SK-N-SH treated with all-trans-retinoic acid at 6 μM for 48 hours (cell line): ENCODE data around the gene CLMN.

Experiments
- ATAC-seq: fragments of 200-7000 bp; cut with Tn5 transposase; 3 replicates; pipeline ENCODE4 v1.9.1; 2020; ENCODE audit warnings: mild to moderate bottlenecking, moderate library complexity
- BACH2 ChIP-seq: fragments of 250-450 bp; sonication (Bioruptor Pico); IDR thresholded peaks from 2 replicates; pipeline ENCODE4 v1.9.0; 2021; ENCODE audit warnings: mild to moderate bottlenecking, borderline replicate concordance
- CREB5 ChIP-seq: fragments of 250-450 bp; sonication (Bioruptor Pico); IDR thresholded peaks from 2 replicates; pipeline ENCODE4 v1.5.1; 2020; ENCODE audit warnings: low read depth, mild to moderate bottlenecking, moderate library complexity
- CSDC2 ChIP-seq: fragments of 250-450 bp; sonication (Bioruptor Pico); IDR thresholded peaks from 2 replicates; pipeline ENCODE4 v1.5.0; 2020; ENCODE audit warnings: mild to moderate bottlenecking, moderate library complexity
- CSRNP3 ChIP-seq: fragments of 250-450 bp; sonication (Bioruptor Pico); IDR thresholded peaks from 2 replicates; pipeline ENCODE4 v1.5.1; 2021; ENCODE audit warnings: mild to moderate bottlenecking, moderate library complexity
- ESRRG ChIP-seq: fragments of 250-450 bp; sonication (Bioruptor Pico); IDR thresholded peaks from 2 replicates; pipeline ENCODE4 v1.6.1; 2021; ENCODE audit warnings: mild to moderate bottlenecking
- ISL1 ChIP-seq: fragments of 250-450 bp; sonication (Bioruptor Pico); IDR thresholded peaks from 2 replicates; pipeline ENCODE4 v2.1.2; 2022; ENCODE audit warnings: mild to moderate bottlenecking, moderate library complexity
- OSR1 ChIP-seq: fragments of 250-450 bp; sonication (Bioruptor Pico); IDR thresholded peaks from 2 replicates; pipeline ENCODE4 v1.8.0; 2022; ENCODE audit warnings: moderate library complexity, mild to moderate bottlenecking, inconsistent platforms
- PATZ1 ChIP-seq: fragments of 250-450 bp; sonication (Bioruptor Pico); IDR thresholded peaks from 2 replicates; pipeline ENCODE4 v1.8.0; 2020; ENCODE audit warnings: mild to moderate bottlenecking, moderate library complexity, borderline replicate concordance
- POU6F1 ChIP-seq: fragments of 250-450 bp; sonication (Bioruptor Pico); IDR thresholded peaks from 2 replicates; pipeline ENCODE4 v1.8.0; 2021; ENCODE audit warnings: low read depth, mild to moderate bottlenecking, moderate library complexity, borderline replicate concordance
- PPARA ChIP-seq: fragments of 250-450 bp; sonication (Bioruptor Pico); IDR thresholded peaks from 2 replicates; pipeline ENCODE4 v1.5.0; 2020; ENCODE audit warnings: mild to moderate bottlenecking, borderline replicate concordance
- RARB ChIP-seq: fragments of 250-450 bp; sonication (Bioruptor Pico); IDR thresholded peaks from 2 replicates; pipeline ENCODE4 v1.8.0; 2021; ENCODE audit warnings: mild to moderate bottlenecking, moderate library complexity
- SNAI2 ChIP-seq: fragments of 250-450 bp; sonication (Bioruptor Pico); IDR thresholded peaks from 2 replicates; pipeline ENCODE4 v1.5.0; 2020; ENCODE audit warnings: mild to moderate bottlenecking, moderate library complexity
- TCF4 ChIP-seq: fragments of 250-450 bp; sonication (Bioruptor Pico); IDR thresholded peaks from 2 replicates; pipeline ENCODE4 v1.8.0; 2021; ENCODE audit warnings: mild to moderate bottlenecking, moderate library complexity, borderline replicate concordance
- TSHZ2 ChIP-seq: fragments of 250-450 bp; sonication (Bioruptor Pico); IDR thresholded peaks from 2 replicates; pipeline ENCODE4 v1.5.0; 2020; ENCODE audit warnings: mild to moderate bottlenecking, moderate library complexity
- ZC3H10 ChIP-seq: fragments of 250-450 bp; sonication (Bioruptor Pico); IDR thresholded peaks from 2 replicates; pipeline ENCODE4 v1.5.1; 2021; ENCODE audit warnings: mild to moderate bottlenecking, moderate library complexity
- ZFP3 ChIP-seq: fragments of 250-450 bp; sonication (Bioruptor Pico); IDR thresholded peaks from 2 replicates; pipeline ENCODE4 v1.5.0; 2020; ENCODE audit warnings: mild to moderate bottlenecking, moderate library complexity
- ZFP30 ChIP-seq: fragments of 450-650 bp; formaldehyde crosslinking; IDR thresholded peaks from 2 replicates; pipeline ENCODE4 v1.5.0; 2022; ENCODE audit warnings: mild to moderate bottlenecking, moderate library complexity
- ZNF565 ChIP-seq: fragments of 450-650 bp; formaldehyde crosslinking; conservative IDR thresholded peaks from 2 replicates; pipeline ENCODE4 v1.5.0; 2020; ENCODE audit warnings: low read depth, mild to moderate bottlenecking, moderate library complexity

The CLMN gene

GRCh38 chr14:95318399-95319311 is 1.1 kb downstream of the CLMN start:
- TF ChIP-seq CSDC2 (CRISPR knock-in tag) (no peak), TSHZ2 (no peak), ZFP30 (CRISPR knock-in tag) (no peak), ESRRG (no peak), OSR1 (CRISPR knock-in tag) (no peak), PATZ1 (CRISPR knock-in tag) (no peak), POU6F1 (CRISPR knock-in tag) (no peak), PPARA (CRISPR knock-in tag) (no peak), TCF4 (CRISPR knock-in tag) (no peak), ISL1 (no peak)
- TF ChIP-seq, all 23 proteins: peak for 0
- ATAC-seq: no peak

- TF ChIP-seq ZFP3 (peak; percentile 98), SNAI2 (CRISPR knock-in tag) (no peak)
- ATAC-seq: no peak
Measured at GRCh38 chr14:95317817-95318343, 1.8 kb downstream of the CLMN start.

- TF ChIP-seq ZFP3 (no peak), BACH2 (no peak), TCF4 (CRISPR knock-in tag) (no peak), CSDC2 (CRISPR knock-in tag) (no peak), RARB (CRISPR knock-in tag) (no peak), ISL1 (no peak), SNAI2 (CRISPR knock-in tag) (no peak), ZNF565 (CRISPR knock-in tag) (no peak), CSRNP3 (CRISPR knock-in tag) (no peak), CREB5 (CRISPR knock-in tag) (no peak)
- TF ChIP-seq, all 23 proteins: peak for 0
- no peak for ATAC-seq
Measured at GRCh38 chr14:95316821-95317220, 2.9 kb downstream of the CLMN start.

GRCh38 chr14:95315579-95315978 is 4.1 kb downstream of the CLMN start:
- TF ChIP-seq CSDC2 (CRISPR knock-in tag): no peak
- no peak for TF ChIP-seq ZC3H10 (CRISPR knock-in tag)
- ATAC-seq: no peak
